ENCODE measurements around the gene TAF13. TPM values are rescaled to one million over a fixed set of nuclear protein-coding genes. Genes with fewer than 3 reads are reported as not detected.
"Not testable (repeated sequence)": the region's sequence is repeated elsewhere in the genome, so short reads cannot be mapped to it uniquely, and the experiment has no call there.

TAF13 gene
- total RNA-seq, 6 donors from 2014 or later, result 11.5 to 54.6 (median 35.7) TPM

- no peak for DNase-seq
- H3K27me3 ChIP-seq, result no peaks in the 10 kb centered on the region
- H3K4me1 ChIP-seq, result no peaks in the 10 kb centered on the region
- H3K36me3 ChIP-seq, result no peaks in the 10 kb centered on the region
- ATAC-seq (ENCODE audit: low FRiP score in 2 of 2), result no peak
- no peak overlapping the region for H3K27ac ChIP-seq
- no peaks in the 10 kb centered on the region for H3K9me3 ChIP-seq
- H3K4me3 ChIP-seq, result no peak overlapping the region
- no peak for TF ChIP-seq EP300 (IDR thresholded peaks at IDR 0.05)
- TF ChIP-seq POLR2A (IDR thresholded peaks at IDR 0.05), result no peak
- peak in 1 of 6 experiments; percentile 10 for TF ChIP-seq CTCF (IDR thresholded peaks at IDR 0.05)
- no peak for TF ChIP-seq POLR2AphosphoS5 (IDR thresholded peaks at IDR 0.05)
These were observed 48.0 kb downstream of the TAF13 start for GRCh38 chr1:109027841-109028240.

- Histone ChIP-seq H3K4me3 (no peak overlapping the region), H3K27me3 (no peaks in the 10 kb centered on the region), H3K36me3 (peaks cover 0 to 12% (median 0%) of the 10 kb centered on the region in 4 donors), H3K27ac (no peak overlapping the region), H3K4me1 (no peaks in the 10 kb centered on the region), H3K9me3 (no peaks in the 10 kb centered on the region)
- WGBS, 2 donors, result 86 to 91% methylated on average over 6 of the region's 6 CpGs
- no peak for DNase-seq
- no peak for ATAC-seq (ENCODE audit: low FRiP score in 2 of 2)
- no peak for TF ChIP-seq CTCF (IDR thresholded peaks at IDR 0.05)
- TF ChIP-seq POLR2A (IDR thresholded peaks at IDR 0.05), result no peak
- TF ChIP-seq EP300 (IDR thresholded peaks at IDR 0.05), result no peak
- no peak for TF ChIP-seq POLR2AphosphoS5 (IDR thresholded peaks at IDR 0.05)
These were observed 50.1 kb downstream of the TAF13 start for GRCh38 chr1:109025694-109026093.

GRCh38 chr1:109024646-109025045 lies 51.2 kb downstream of the TAF13 start:
- Histone ChIP-seq H3K9me3 (no peaks in the 10 kb centered on the region), H3K27ac (no peak overlapping the region), H3K4me1 (no peaks in the 10 kb centered on the region), H3K4me3 (no peak overlapping the region), H3K27me3 (no peaks in the 10 kb centered on the region), H3K36me3 (peaks cover 0 to 15% (median 0%) of the 10 kb centered on the region in 4 donors)
- WGBS, 2 donors, result 96% methylated on average over 2 of the region's 2 CpGs
- DNase-seq (no peak), ATAC-seq (ENCODE audit: low FRiP score in 2 of 2) (no peak)
- TF ChIP-seq POLR2A (IDR thresholded peaks at IDR 0.05) (no peak), POLR2AphosphoS5 (IDR thresholded peaks at IDR 0.05) (no peak), EP300 (IDR thresholded peaks at IDR 0.05) (no peak), CTCF (IDR thresholded peaks at IDR 0.05) (no peak)

- WGBS, 2 donors, result 95 to 97% methylated on average over 3 of the region's 3 CpGs
- H3K9me3 ChIP-seq, result no peaks in the 10 kb centered on the region
- ATAC-seq (ENCODE audit: low FRiP score in 2 of 2) (no peak), DNase-seq (no peak)
- TF ChIP-seq POLR2AphosphoS5 (IDR thresholded peaks at IDR 0.05) (no peak), POLR2A (IDR thresholded peaks at IDR 0.05) (no peak), EP300 (IDR thresholded peaks at IDR 0.05) (no peak), CTCF (IDR thresholded peaks at IDR 0.05) (no peak)
- H3K36me3 ChIP-seq, result peaks cover 0 to 31% (median 5%) of the 10 kb centered on the region in 4 donors
- H3K27me3 ChIP-seq, result no peaks in the 10 kb centered on the region
- no peak overlapping the region for H3K27ac ChIP-seq
- no peaks in the 10 kb centered on the region for H3K4me1 ChIP-seq
- no peak overlapping the region for H3K4me3 ChIP-seq
These were observed 55.0 kb downstream of the TAF13 start for GRCh38 chr1:109020693-109021257.

GRCh38 chr1:109017719-109018118 lies 58.1 kb downstream of the TAF13 start:
- not testable (repeated sequence) for H3K4me3 ChIP-seq; H3K4me1 ChIP-seq; H3K9me3 ChIP-seq; ATAC-seq (ENCODE audit: low FRiP score in 2 of 2); H3K27ac ChIP-seq; H3K27me3 ChIP-seq; DNase-seq
- 96 to 97% methylated on average over 6 of the region's 6 CpGs for WGBS, 2 donors
- H3K36me3 ChIP-seq, result peaks cover 0 to 48% (median 9%) of the 10 kb centered on the region in 4 donors
